ENCODE results near the gene XRCC4.

XRCC4 gene

GRCh38 chr5:83076742-83077661 lies at the start of gene XRCC4, which contains the start of gene TMEM167A:
Gene XRCC4, plus strand, starts transcription at chr5:83077547. Its CDS starts 27,373 bp downstream, at chr5:83104920.
Gene TMEM167A, minus strand, starts transcription at chr5:83077394. Its CDS starts 71 bp downstream, at chr5:83077323.
- DNase-seq = peak; percentile 97
- in situ Hi-C loops (cut with MboI; ENCODE audit: low pct_unique_long_range_greater_than_20kb, low sequenced_read_pairs) = no loop called here

GRCh38 chr5:83029912-83030311 lies 47.4 kb upstream of the XRCC4 start:
- in situ Hi-C loops (cut with MboI; ENCODE audit: low pct_unique_long_range_greater_than_20kb, low sequenced_read_pairs) = no loop called here
- no peak for DNase-seq

- in situ Hi-C loops (cut with MboI; ENCODE audit: low pct_unique_long_range_greater_than_20kb, low sequenced_read_pairs) = no loop called here
- no peak for DNase-seq
These were observed 46.0 kb upstream of the XRCC4 start for GRCh38 chr5:83031381-83031780.

GRCh38 chr5:83034036-83034435 lies 43.3 kb upstream of the XRCC4 start:
- no peak for DNase-seq
- in situ Hi-C loops (cut with MboI; ENCODE audit: low pct_unique_long_range_greater_than_20kb, low sequenced_read_pairs) = no loop called here

GRCh38 chr5:83034528-83035207 lies 42.7 kb upstream of the XRCC4 start:
- DNase-seq = peak; percentile 34
- in situ Hi-C loops (cut with MboI; ENCODE audit: low pct_unique_long_range_greater_than_20kb, low sequenced_read_pairs) = no loop called here

- no peak for DNase-seq
- in situ Hi-C loops (cut with MboI; ENCODE audit: low pct_unique_long_range_greater_than_20kb, low sequenced_read_pairs) = no loop called here
These were observed 41.8 kb upstream of the XRCC4 start for GRCh38 chr5:83035373-83036100.

- in situ Hi-C loops (cut with MboI; ENCODE audit: low pct_unique_long_range_greater_than_20kb, low sequenced_read_pairs) = no loop called here
- DNase-seq = no peak
These were observed 40.3 kb upstream of the XRCC4 start for GRCh38 chr5:83036991-83037575.

GRCh38 chr5:83038924-83039323 lies 38.4 kb upstream of the XRCC4 start:
- in situ Hi-C loops (cut with MboI; ENCODE audit: low pct_unique_long_range_greater_than_20kb, low sequenced_read_pairs) = no loop called here
- no peak for DNase-seq

GRCh38 chr5:83042507-83042906 lies 34.8 kb upstream of the XRCC4 start:
- no peak for DNase-seq
- in situ Hi-C loops (cut with MboI; ENCODE audit: low pct_unique_long_range_greater_than_20kb, low sequenced_read_pairs) = no loop called here

GRCh38 chr5:83044926-83045325 lies 32.4 kb upstream of the XRCC4 start:
- no peak for DNase-seq
- in situ Hi-C loops (cut with MboI; ENCODE audit: low pct_unique_long_range_greater_than_20kb, low sequenced_read_pairs) = no loop called here

GRCh38 chr5:83048277-83048676 lies 29.1 kb upstream of the XRCC4 start:
- in situ Hi-C loops (cut with MboI; ENCODE audit: low pct_unique_long_range_greater_than_20kb, low sequenced_read_pairs) = no loop called here
- DNase-seq = no peak

GRCh38 chr5:83048811-83049210 lies 28.5 kb upstream of the XRCC4 start:
- DNase-seq = no peak
- in situ Hi-C loops (cut with MboI; ENCODE audit: low pct_unique_long_range_greater_than_20kb, low sequenced_read_pairs) = no loop called here

- in situ Hi-C loops (cut with MboI; ENCODE audit: low pct_unique_long_range_greater_than_20kb, low sequenced_read_pairs) = no loop called here
These were observed 27.9 kb upstream of the XRCC4 start for GRCh38 chr5:83049370-83049885.

GRCh38 chr5:83050723-83051340 lies 26.5 kb upstream of the XRCC4 start:
- DNase-seq = no peak
- in situ Hi-C loops (cut with MboI; ENCODE audit: low pct_unique_long_range_greater_than_20kb, low sequenced_read_pairs) = no loop called here

More at GRCh38 chr5:83049370-83049885, 27.9 kb upstream of the XRCC4 start:
- no peak for DNase-seq

GRCh38 chr5:83055166-83055565 lies 22.2 kb upstream of the XRCC4 start:
- in situ Hi-C loops (cut with MboI; ENCODE audit: low pct_unique_long_range_greater_than_20kb, low sequenced_read_pairs) = no loop called here
- no peak for DNase-seq

GRCh38 chr5:83058726-83059125 lies 18.6 kb upstream of the XRCC4 start:
- DNase-seq = no peak
- in situ Hi-C loops (cut with MboI; ENCODE audit: low pct_unique_long_range_greater_than_20kb, low sequenced_read_pairs) = no loop called here

GRCh38 chr5:83059341-83059740 lies 18.0 kb upstream of the XRCC4 start:
- DNase-seq = no peak
- in situ Hi-C loops (cut with MboI; ENCODE audit: low pct_unique_long_range_greater_than_20kb, low sequenced_read_pairs) = no loop called here

- no peak for DNase-seq
- in situ Hi-C loops (cut with MboI; ENCODE audit: low pct_unique_long_range_greater_than_20kb, low sequenced_read_pairs) = no loop called here
These were observed 10.7 kb upstream of the XRCC4 start for GRCh38 chr5:83066548-83067110.
